Vagina (tissue), 2 donors: ENCODE data around the gene HEATR5B.

Experiments used
- CTCF ChIP-seq, 3 experiments: fragments of 450-650 bp in 2 of 3; fragments of 200-600 bp in 1 of 3; sonication (generic) in 1 of 3; IDR thresholded peaks; one replicate each; pipeline ENCODE4 v1.5.1; 2017 to 2019; ENCODE audit warnings: antibody characterized with exemption in 3 of 3, mild to moderate bottlenecking in 2 of 3, moderate library complexity in 2 of 3
- POLR2A ChIP-seq, 2 donors: fragments of 450-650 bp; IDR thresholded peaks; one replicate each; pipeline ENCODE4 v1.6.1; 2017; ENCODE audit warnings: antibody characterized with exemption in 2 of 2, mild to moderate bottlenecking in 2 of 2, moderate library complexity in 2 of 2
- POLR2AphosphoS5 ChIP-seq, 2 donors: sonication (generic); formaldehyde crosslinking; IDR thresholded peaks; one replicate each; pipeline ENCODE4 v1.9.0; 2017; ENCODE audit warnings: antibody characterized with exemption in 2 of 2, mild to moderate bottlenecking in 2 of 2, low read depth in 1 of 2; ENCODE audit not compliant: insufficient read depth in 1 of 2

GRCh38 chr2:37084797-37085196 is 625 bp upstream of the HEATR5B start:
- TF ChIP-seq CTCF (IDR thresholded peaks at IDR 0.05): no peak
- no peak for TF ChIP-seq POLR2A (IDR thresholded peaks at IDR 0.05)
- TF ChIP-seq POLR2AphosphoS5 (IDR thresholded peaks at IDR 0.05; ENCODE audit: insufficient read depth in 1 of 2, low read depth in 1 of 2): no peak
